HepG2 (cell line): ENCODE measurements around the gene UBAP1L. TPM values are rescaled to one million over a fixed set of nuclear protein-coding genes. Genes with fewer than 3 reads are reported as not detected.
A peak's percentile ranks its signal among the peaks of the same experiment; 100 is the strongest.

Experiments used
- ATRX ChIP-seq: sonication (generic); formaldehyde crosslinking; IDR thresholded peaks from 2 replicates; pipeline ENCODE4 v1.4.0; 2020; ENCODE audit warnings: missing genetic modification reagents, borderline replicate concordance
- FIP1L1 ChIP-seq: fragments of 200-400 bp; formaldehyde crosslinking; IDR thresholded peaks from 2 replicates; pipeline ENCODE4 v1.6.1; 2018; ENCODE audit warnings: low read depth, mild to moderate bottlenecking, low read length, moderate library complexity, borderline replicate concordance; ENCODE audit not compliant: insufficient read depth
- HNF4G ChIP-seq, 2 experiments: sonication (generic) in 1 of 2; formaldehyde crosslinking in 1 of 2; IDR thresholded peaks; 2 replicates each; pipeline versions ENCODE4 v1.4.0 to v1.6.1; 2011 to 2020; ENCODE audit warnings: borderline replicate concordance in 2 of 2, low read depth in 2 of 2, mild to moderate bottlenecking in 2 of 2, low read length in 1 of 2, missing genetic modification reagents in 1 of 2, moderate library complexity in 1 of 2
- NCOR1 ChIP-seq: fragments of 200-600 bp; sonication (generic); IDR thresholded peaks from 2 replicates; pipeline ENCODE4 v1.7.0; 2017; ENCODE audit warnings: antibody characterized with exemption, low read length, borderline replicate concordance
- PHF21A ChIP-seq: sonication (generic); formaldehyde crosslinking; IDR thresholded peaks from 2 replicates; pipeline ENCODE4 v1.5.0; 2020; ENCODE audit warnings: mild to moderate bottlenecking, missing genetic modification reagents
- RXRA ChIP-seq: sonication (generic); formaldehyde crosslinking; IDR thresholded peaks from 2 replicates; pipeline ENCODE4 v1.5.1; 2020; ENCODE audit warnings: missing genetic modification reagents
- RXRB ChIP-seq: IDR thresholded peaks from 2 replicates; pipeline ENCODE4 v1.6.1; 2016; ENCODE audit warnings: borderline replicate concordance, missing genetic modification reagents, missing compliant biosample characterization
- SPEN ChIP-seq: sonication (generic); formaldehyde crosslinking; IDR thresholded peaks from 2 replicates; pipeline ENCODE4 v1.5.1; 2020; ENCODE audit warnings: low read depth, mild to moderate bottlenecking, missing genetic modification reagents
- SSRP1 ChIP-seq: IDR thresholded peaks from 2 replicates; pipeline ENCODE4 v1.6.1; 2016; ENCODE audit warnings: control low read depth
- TEAD3 ChIP-seq: optimal IDR thresholded peaks from 2 replicates; pipeline ENCODE3; 2016; ENCODE audit warnings: borderline replicate concordance
- TRIM24 ChIP-seq: sonication (generic); formaldehyde crosslinking; IDR thresholded peaks from 2 replicates; pipeline ENCODE4 v1.8.0; 2022; ENCODE audit warnings: mild to moderate bottlenecking, missing genetic modification reagents
- ZFX ChIP-seq: sonication (generic); formaldehyde crosslinking; IDR thresholded peaks from 2 replicates; pipeline ENCODE4 v1.4.0; 2020; ENCODE audit warnings: mild to moderate bottlenecking, low read depth, missing genetic modification reagents, moderate library complexity
- ZFY ChIP-seq: sonication (generic); formaldehyde crosslinking; IDR thresholded peaks from 2 replicates; pipeline ENCODE4 v1.4.0; 2020; ENCODE audit warnings: missing genetic modification reagents
- ZNF263 ChIP-seq: sonication (generic); formaldehyde crosslinking; IDR thresholded peaks from 2 replicates; pipeline ENCODE4 v1.4.0; 2020; ENCODE audit warnings: missing genetic modification reagents
- ZNF30 ChIP-seq: sonication (generic); formaldehyde crosslinking; IDR thresholded peaks from 2 replicates; pipeline ENCODE4 v1.5.0; 2020; ENCODE audit warnings: mild to moderate bottlenecking, missing genetic modification reagents
- ZNF761 ChIP-seq: sonication (generic); formaldehyde crosslinking; conservative IDR thresholded peaks from 2 replicates; pipeline ENCODE4 v1.4.0; 2020; ENCODE audit warnings: mild to moderate bottlenecking, missing genetic modification reagents
- polyA plus RNA-seq, 8 experiments: library from polyadenylated mRNA; depleted of rRNA in 3 of 8; stranded (reverse) in 7 of 8; unstranded in 1 of 8; fragments of >200 nt; fragmentation: Illumina TruSeq in 4 of 8; extraction: Trizol in 4 of 8; gene quantifications; 2 replicates each; pipeline versions ENCODE4 v1.2.1 to v1.2.3, GENCODE V29; 2011 to 2016; ENCODE audit warnings: low read depth in 4 of 8, missing spikeins in 1 of 8, mixed read lengths in 1 of 8; ENCODE audit not compliant: insufficient read depth in 1 of 8
- total RNA-seq, 5 experiments: library from RNA; depleted of rRNA; stranded (reverse); fragments of >200 nt; fragmentation: Illumina TruSeq; extraction: Trizol; gene quantifications; 2 replicates each; pipeline ENCODE4 v1.2.3, GENCODE V29; 2016; ENCODE audit warnings: low read depth in 1 of 5
- TF ChIP-seq, protein P1 (sequence below): sonication (generic); formaldehyde crosslinking; IDR thresholded peaks from 2 replicates; pipeline ENCODE4 v1.5.1; 2020; ENCODE audit warnings: mild to moderate bottlenecking, missing genetic modification reagents, moderate library complexity
- TF ChIP-seq, protein P2 (sequence below): sonication (generic); formaldehyde crosslinking; IDR thresholded peaks from 2 replicates; pipeline ENCODE4 v1.9.0; 2021; ENCODE audit warnings: missing genetic modification reagents, borderline replicate concordance

Gene UBAP1L
- total and polyA plus RNA-seq, 2 of the 13 experiments (the other 11 are each of a cell fraction or from before 2014, with no cell fraction given), result 0.86 to 1.4 TPM

DNA sequence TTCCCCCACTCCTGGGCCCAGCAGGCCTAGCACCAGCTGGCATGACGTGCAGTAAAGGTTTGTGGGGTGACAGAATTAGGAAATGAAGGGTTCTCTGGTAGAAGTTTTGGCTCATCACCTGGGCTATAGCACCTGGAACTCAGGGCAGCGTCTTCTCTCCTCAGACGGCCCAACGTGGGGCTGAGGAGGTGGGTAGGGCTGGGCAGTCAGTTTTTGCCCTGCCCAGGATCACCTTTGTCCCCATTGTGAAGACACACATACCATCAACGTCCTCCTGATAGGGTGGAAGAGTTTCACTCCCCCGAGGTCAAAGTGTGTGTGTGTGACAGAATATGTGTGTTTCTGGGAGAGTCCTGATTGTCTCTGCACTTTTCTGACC lies 26.4 kb downstream of the UBAP1L start (continued):
- TF ChIP-seq, protein P1, sequence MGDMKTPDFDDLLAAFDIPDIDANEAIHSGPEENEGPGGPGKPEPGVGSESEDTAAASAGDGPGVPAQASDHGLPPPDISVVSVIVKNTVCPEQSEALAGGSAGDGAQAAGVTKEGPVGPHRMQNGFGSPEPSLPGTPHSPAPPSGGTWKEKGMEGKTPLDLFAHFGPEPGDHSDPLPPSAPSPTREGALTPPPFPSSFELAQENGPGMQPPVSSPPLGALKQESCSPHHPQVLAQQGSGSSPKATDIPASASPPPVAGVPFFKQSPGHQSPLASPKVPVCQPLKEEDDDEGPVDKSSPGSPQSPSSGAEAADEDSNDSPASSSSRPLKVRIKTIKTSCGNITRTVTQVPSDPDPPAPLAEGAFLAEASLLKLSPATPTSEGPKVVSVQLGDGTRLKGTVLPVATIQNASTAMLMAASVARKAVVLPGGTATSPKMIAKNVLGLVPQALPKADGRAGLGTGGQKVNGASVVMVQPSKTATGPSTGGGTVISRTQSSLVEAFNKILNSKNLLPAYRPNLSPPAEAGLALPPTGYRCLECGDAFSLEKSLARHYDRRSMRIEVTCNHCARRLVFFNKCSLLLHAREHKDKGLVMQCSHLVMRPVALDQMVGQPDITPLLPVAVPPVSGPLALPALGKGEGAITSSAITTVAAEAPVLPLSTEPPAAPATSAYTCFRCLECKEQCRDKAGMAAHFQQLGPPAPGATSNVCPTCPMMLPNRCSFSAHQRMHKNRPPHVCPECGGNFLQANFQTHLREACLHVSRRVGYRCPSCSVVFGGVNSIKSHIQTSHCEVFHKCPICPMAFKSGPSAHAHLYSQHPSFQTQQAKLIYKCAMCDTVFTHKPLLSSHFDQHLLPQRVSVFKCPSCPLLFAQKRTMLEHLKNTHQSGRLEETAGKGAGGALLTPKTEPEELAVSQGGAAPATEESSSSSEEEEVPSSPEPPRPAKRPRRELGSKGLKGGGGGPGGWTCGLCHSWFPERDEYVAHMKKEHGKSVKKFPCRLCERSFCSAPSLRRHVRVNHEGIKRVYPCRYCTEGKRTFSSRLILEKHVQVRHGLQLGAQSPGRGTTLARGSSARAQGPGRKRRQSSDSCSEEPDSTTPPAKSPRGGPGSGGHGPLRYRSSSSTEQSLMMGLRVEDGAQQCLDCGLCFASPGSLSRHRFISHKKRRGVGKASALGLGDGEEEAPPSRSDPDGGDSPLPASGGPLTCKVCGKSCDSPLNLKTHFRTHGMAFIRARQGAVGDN (CRISPR knock-in tag), result peak; percentile 1; the same call in 1 of the 2 replicates
- TF ChIP-seq RXRA (CRISPR knock-in tag), result peak; percentile 43; the same call in 1 of the 2 replicates
- peak; percentile 59 for TF ChIP-seq TEAD3 (CRISPR knock-in tag)
- TF ChIP-seq RXRB (CRISPR knock-in tag), result no peak
- TF ChIP-seq NCOR1, result no peak
- TF ChIP-seq ZNF761, result no peak
- no peak for TF ChIP-seq ZNF30 (CRISPR knock-in tag)
- TF ChIP-seq TRIM24 (CRISPR knock-in tag), result no peak
- TF ChIP-seq FIP1L1, result no peak
- TF ChIP-seq ZFY (CRISPR knock-in tag), result peak; percentile 5; the same call in 1 of the 2 replicates
- TF ChIP-seq SPEN (CRISPR knock-in tag), result no peak
- TF ChIP-seq SSRP1 (CRISPR knock-in tag), result 0 out of 2 replicates have a peak, but pooled peaks have one; percentile 39
- TF ChIP-seq HNF4G (IDR thresholded peaks at IDR 0.05; ENCODE audit: borderline replicate concordance, low read depth, low read length), result peak; percentile 65; the same call in 1 of the 2 replicates
- TF ChIP-seq HNF4G (CRISPR knock-in tag; IDR thresholded peaks at IDR 0.05; ENCODE audit: borderline replicate concordance, low read depth), result no peak
- 0 out of 2 replicates have a peak, but pooled peaks have one; percentile 37 for TF ChIP-seq PHF21A
- TF ChIP-seq ZFX (CRISPR knock-in tag), result 0 out of 2 replicates have a peak, but pooled peaks have one; percentile 35
- TF ChIP-seq, protein P2, sequence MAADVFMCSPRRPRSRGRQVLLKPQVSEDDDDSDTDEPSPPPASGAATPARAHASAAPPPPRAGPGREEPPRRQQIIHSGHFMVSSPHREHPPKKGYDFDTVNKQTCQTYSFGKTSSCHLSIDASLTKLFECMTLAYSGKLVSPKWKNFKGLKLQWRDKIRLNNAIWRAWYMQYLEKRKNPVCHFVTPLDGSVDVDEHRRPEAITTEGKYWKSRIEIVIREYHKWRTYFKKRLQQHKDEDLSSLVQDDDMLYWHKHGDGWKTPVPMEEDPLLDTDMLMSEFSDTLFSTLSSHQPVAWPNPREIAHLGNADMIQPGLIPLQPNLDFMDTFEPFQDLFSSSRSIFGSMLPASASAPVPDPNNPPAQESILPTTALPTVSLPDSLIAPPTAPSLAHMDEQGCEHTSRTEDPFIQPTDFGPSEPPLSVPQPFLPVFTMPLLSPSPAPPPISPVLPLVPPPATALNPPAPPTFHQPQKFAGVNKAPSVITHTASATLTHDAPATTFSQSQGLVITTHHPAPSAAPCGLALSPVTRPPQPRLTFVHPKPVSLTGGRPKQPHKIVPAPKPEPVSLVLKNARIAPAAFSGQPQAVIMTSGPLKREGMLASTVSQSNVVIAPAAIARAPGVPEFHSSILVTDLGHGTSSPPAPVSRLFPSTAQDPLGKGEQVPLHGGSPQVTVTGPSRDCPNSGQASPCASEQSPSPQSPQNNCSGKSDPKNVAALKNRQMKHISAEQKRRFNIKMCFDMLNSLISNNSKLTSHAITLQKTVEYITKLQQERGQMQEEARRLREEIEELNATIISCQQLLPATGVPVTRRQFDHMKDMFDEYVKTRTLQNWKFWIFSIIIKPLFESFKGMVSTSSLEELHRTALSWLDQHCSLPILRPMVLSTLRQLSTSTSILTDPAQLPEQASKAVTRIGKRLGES (CRISPR knock-in tag), result no peak
- TF ChIP-seq ATRX (CRISPR knock-in tag), result no peak
- 0 out of 2 replicates have a peak, but pooled peaks have one; percentile 26 for TF ChIP-seq ZNF263 (CRISPR knock-in tag)
- TF ChIP-seq, all 625 proteins: peak for 17
